Stimulated activated CD4-positive, alpha-beta T cell treated with anti-CD3 and anti-CD28 coated beads, Interleukin-15, amount 100 ng/mL, for 1 hour (primary cell): ENCODE data around the gene NMU.
A peak's percentile ranks its signal among the peaks of the same experiment; 100 is the strongest.
"Not testable (repeated sequence)": the region's sequence is repeated elsewhere in the genome, so short reads cannot be mapped to it uniquely, and the experiment has no call there.

ENCODE experiments used
- DNase-seq, 2 donors: peaks; one replicate each; pipeline ENCODE4 v3.0.0-alpha.2; 2020; ENCODE audit warnings: low read depth in 1 of 2, low spot score in 1 of 2

Gene NMU

DNA sequence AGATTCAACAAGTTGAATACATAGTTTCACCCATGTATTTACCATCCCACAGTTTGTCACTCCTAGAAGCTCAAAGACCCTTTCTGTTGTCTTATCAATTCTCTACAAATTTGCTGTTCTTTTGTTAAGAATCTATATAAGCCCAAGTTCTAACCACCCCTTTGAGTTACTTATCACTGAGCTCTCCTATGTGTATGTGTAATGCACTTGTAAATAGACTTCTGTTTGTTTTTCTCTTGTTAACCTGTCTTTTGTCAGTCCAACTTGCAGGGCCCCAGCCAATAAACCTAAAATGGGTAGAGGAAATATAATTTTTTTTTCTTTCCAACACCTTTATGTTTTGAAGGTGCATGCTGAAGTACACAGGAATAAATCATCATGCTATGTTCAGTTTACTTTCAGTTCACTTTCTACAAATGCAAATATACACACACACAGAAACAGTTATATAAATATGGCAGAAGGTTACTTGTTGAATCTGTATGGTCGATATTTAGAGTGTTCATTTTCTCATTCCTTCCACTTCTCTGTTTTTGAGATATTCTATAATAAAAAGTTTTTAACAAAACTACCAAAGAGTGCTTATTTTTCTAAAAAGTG, 67.1 kb downstream of the NMU start:
- no peak for DNase-seq

DNA sequence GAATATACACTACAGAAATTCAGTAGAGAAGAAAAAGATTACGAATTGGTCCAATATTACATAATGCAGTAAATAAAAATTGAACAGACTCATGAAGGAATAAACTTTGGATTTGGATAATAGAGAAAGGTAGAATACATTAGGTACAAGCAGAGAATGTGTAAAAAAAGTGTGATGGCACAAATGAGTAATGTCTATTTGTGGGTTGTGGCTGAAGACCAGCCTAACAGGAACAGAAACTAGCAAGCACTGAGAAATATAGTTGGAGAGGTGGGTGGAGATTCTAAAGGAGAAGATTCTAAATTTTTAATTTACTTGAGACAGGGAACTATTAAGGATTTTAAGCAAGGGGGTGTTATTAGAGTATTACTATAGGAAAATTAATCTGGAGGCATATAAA, 74.2 kb downstream of the NMU start:
- no peak for DNase-seq

DNA sequence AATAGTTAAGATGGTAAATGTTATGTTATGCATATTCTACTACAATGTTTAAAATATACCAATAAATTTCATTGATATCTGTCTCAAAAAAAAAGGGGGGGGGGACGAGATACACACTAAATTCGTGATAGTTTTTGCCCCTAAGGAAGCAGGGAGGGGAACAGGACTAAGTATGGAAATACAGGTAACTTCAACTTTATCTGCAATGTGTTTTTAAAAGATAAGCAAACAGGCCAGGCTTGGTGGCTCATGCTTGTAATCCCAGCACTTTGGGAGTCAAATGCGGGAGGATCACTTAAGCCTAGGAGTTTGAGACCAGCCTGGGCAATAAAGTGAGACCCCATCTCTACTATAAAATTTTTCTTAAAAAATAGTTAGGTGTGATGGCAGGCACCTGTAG, 76.0 kb downstream of the NMU start:
- DNase-seq, result no peak

DNA sequence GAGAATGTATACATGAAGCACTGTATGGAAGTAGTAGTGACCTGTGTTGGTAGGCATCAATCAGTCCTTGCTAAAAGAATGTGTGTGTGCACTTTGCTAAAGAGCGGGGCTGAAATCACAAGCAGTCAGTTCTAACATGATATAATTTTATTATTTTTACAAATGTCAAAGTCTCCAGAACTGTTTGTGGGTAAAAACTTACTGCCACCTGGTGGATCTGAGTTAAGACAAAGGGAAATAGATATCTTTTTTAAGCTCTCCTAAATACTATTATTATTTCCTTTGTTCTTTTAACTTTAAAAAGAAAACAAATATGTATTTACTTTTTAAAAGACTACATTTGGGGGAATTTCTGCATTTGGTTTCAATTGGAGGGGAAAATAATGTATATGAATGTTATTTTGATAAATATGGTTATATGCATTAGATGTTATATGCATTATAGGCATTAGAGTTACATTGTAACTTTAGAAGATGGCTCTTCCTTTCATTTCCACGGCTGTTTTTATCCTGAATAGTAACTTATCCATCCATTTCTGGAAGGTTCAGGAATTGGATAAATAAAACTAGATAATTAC, 81.6 kb downstream of the NMU start:
- no peak for DNase-seq

DNA sequence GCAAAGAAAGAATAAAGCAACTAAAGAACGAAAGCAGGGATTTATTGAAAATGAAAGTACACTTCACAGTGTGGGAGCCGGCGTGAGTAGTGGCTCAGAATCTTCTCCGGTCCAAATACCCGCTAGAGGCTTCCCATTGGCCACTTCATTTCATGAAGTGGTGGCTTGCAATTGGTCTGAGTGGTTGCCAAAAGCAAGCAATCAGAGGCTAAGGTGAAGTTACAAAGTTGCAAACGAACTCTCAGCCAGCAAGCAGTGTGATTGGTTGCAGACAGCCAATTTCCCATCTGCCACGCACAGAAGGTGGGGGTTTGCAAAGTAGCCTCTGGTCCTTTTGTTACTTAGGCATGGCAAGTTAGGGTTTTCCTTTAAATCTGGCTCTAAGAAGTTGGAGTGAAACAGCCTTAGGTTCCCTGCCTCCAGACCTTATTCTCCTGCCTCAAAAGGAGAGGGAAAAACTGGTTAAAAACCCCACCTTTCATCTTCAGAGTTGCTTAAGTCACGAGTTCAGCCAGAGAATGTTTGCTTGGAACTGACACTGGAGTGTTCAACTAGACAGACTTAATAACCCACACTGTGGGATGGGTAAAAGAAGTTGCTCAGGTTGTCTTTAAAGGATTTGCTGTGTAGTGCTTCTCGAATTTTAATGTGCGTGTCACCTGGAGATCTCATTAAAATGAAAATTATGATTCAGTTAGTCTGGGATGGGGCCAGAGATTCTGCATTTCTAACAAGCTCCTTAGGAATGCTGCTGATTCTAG, 82.5 kb downstream of the NMU start:
- no peak for DNase-seq

DNA sequence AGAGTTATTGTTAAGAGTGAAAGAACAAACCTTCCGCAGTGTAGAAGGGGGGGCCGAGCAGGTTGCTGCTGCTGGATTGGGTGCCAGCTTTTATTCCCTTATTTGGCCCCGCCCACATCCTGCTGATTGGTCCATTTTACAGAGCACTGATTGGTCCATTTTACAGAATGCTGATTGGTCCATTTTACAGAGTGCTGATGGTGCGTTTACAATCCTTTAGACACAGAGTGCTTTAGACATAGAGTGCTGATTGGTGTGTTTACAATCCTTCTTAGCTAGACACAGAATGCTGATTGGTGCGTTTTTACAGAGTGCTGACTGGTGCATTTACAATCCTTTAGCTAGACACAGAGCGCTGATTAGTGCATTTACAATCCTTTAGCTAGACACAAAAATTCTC, 84.1 kb downstream of the NMU start:
- not testable (repeated sequence) for DNase-seq

DNA sequence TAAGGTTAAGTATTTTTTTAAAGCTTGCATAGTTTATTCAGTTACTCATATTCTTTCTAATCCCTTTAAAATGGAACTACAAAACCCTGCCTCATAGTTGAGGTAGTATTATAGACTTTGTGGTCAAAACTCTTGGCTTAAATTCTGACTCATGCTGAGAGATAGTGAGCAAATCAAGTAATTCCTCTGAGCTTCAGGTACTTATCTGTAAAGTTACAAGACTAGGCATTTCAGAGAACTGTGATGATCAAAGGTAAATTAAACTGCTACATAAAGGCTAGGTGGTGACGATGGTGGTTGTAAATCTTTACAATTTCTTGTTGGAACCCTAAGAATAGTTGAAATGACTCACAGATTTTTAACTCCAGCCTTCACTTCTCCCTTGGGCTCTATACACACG, 86.2 kb downstream of the NMU start:
- no peak for DNase-seq

DNA sequence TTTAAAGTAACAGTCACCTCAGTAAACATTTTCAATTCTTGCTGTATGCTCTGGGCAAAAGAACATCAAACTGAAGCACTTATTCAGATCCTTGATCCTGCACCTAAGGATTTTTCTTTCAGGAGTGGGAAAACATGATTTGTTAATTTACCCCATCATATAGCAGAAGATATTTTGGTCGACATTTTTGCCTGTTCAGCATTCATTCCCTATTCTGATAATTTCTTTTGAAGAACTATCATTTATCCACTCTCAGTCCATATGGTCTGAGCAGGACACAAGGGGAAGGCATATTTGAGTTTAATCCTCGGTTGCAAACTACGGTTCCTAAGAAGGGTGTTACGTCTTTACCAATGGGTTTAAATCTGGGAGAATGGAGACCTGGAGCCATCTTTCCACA, 88.2 kb downstream of the NMU start:
- no peak for DNase-seq

DNA sequence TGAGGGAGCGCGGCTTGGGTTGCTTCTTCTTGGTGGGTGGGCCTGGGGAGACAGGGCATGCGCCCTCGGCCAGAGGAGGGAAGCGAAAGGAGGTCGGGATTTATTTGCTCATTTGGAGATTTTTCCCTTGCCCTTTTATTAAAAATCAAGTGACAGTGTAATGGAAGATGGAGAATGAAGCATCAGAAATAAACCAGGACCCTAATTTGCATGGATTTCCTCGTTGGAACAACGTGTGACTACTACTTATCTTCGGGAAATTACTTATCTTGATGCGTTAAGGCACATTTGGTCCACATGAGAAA, 88.7 kb downstream of the NMU start:
- DNase-seq, result no peak

DNA sequence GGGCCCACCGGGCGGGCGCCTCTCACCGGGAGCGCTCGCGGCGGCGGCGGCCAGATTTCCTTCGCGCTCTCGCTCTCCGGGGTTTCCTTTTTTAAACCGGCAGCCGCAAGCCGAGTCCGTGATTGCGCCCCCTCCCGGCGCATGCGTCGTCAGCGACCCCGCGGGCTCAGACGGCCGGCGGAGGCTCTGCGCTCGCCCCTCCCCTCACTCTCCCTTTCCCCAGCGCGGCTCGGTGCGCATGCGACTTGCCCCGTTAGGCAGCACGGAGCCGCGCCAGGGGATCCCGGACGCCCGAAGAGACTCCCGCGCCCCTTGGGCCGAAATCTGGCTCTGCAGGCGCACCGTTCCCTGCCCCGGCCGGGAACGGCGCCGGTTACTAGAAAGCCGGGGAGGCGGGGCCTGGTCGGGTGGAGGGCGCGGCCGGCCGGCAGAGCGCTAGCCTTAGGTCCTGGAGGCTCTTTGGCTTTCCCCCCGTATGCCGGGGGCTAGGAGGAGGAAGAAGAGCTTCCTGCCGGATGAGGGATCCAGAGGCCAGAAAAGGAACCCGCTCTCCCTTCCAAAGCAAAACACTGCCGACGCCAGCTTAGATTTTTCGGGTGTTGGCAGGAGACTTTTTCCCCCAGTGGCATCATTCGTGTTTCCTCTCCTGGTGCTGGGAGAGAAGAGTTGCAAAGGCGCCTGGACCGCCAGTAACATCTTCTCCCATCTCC, 89.2 kb downstream of the NMU start, which contains the start of gene CLOCK:
Gene CLOCK, minus strand, starts transcription at position 154 of the 710 bp plus-strand sequence. CDS start 64,124 bp downstream, outside the sequence.
- DNase-seq, result peak; percentile 66 to 76

DNA sequence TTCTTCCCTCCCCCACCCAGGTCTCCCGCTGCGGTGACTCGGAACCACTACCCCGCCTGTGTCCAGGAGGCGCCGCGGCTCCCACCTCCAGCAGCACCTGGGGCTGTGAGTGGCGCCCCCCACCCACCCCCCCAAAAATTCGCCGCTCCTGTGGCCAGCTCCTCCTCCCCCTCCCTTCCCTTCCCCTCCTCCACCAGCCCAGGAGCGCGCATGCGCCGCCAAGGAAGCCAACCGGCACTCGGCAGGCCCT, 89.7 kb downstream of the NMU start:
- no peak for DNase-seq

DNA sequence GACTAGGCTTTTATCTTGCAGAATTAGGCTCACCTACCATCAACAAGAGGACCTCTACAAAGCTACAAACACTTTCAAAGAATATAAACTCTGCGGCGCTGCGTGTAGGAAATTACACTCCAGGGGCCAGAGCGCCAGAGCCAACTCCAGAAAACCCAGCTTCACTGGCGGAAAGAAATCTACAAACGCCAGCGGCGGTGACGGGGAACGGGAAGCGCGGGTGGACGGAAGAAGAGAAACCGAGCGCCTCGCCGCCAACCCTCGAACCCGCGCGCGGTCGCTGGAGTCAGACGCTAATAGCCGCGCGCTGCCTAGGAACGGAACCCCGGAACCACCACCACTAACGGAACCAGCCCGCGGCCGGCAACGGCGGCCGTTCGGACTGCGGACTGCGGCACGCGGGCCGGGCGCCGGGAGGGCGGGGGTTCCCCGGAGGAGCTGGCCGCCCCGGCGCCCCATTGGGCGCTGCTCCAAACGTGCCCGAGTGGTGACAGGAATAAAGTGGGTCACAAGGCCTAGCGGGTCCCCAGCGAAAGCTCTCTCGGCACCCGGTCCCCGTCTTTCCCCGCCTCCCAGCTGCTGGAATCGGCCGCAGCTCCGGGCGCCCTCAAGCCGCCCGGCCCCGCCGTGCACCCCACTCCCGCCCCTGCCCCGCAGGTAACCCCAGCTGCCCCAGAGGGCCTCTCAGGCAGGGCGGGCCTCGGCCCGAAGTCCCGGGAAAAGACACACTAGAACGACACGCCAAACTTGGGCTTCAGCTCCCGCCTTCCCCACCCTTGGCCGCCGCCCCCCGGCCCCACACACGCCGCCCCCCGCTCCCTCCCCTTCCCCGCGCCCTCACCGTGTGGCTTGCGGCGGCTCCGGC, 90.2 kb downstream of the NMU start:
- DNase-seq, result peak; percentile 28 to 46
